Erythroblast (primary cell): Measurements from ENCODE around the gene GPC5.

Experiments
- DNase-seq, 2 experiments: peaks; one replicate each; lab custom pipeline; 2025; lab: John Stamatoyannopoulos, UW
- GATA1 ChIP-seq: IDR thresholded peaks from 2 replicates; pipeline ENCODE4 v1.6.1; 2011; ENCODE audit warnings: low read depth, mild to moderate bottlenecking, control low read depth, low read length, moderate library complexity
- POLR2A ChIP-seq: IDR thresholded peaks from 2 replicates; pipeline ENCODE4 v1.6.1; 2011; ENCODE audit warnings: mild to moderate bottlenecking, low read length

Gene GPC5

GRCh38 chr13:91802957-91803356 is 404.5 kb downstream of the GPC5 start:
- TF ChIP-seq GATA1 (no peak), POLR2A (no peak)

GRCh38 chr13:91804724-91805123 is 406.3 kb downstream of the GPC5 start:
- no peak for TF ChIP-seq POLR2A
- no peak for TF ChIP-seq GATA1
- no peak for DNase-seq

More at GRCh38 chr13:91802957-91803356, 404.5 kb downstream of the GPC5 start:
- no peak for DNase-seq

GRCh38 chr13:91805605-91806004 is 407.2 kb downstream of the GPC5 start:
- no peak for DNase-seq
- TF ChIP-seq GATA1 = no peak
- no peak for TF ChIP-seq POLR2A

GRCh38 chr13:91809161-91809560 is 410.7 kb downstream of the GPC5 start:
- TF ChIP-seq GATA1 = no peak
- TF ChIP-seq POLR2A = no peak
- DNase-seq = no peak

- TF ChIP-seq POLR2A = no peak
- TF ChIP-seq GATA1 = no peak
- no peak for DNase-seq
Measured at GRCh38 chr13:91813253-91813652, 414.8 kb downstream of the GPC5 start.

GRCh38 chr13:91816263-91816807 is 417.9 kb downstream of the GPC5 start:
- no peak for DNase-seq
- TF ChIP-seq GATA1 (no peak), POLR2A (no peak)

- no peak for TF ChIP-seq GATA1
- TF ChIP-seq POLR2A = no peak
- DNase-seq = no peak
Measured at GRCh38 chr13:91817250-91817649, 418.8 kb downstream of the GPC5 start.

GRCh38 chr13:91824416-91824815 is 426.0 kb downstream of the GPC5 start:
- TF ChIP-seq GATA1 = no peak
- TF ChIP-seq POLR2A = no peak
- DNase-seq = no peak

- TF ChIP-seq GATA1 (no peak), POLR2A (no peak)
- no peak for DNase-seq
Measured at GRCh38 chr13:91825516-91825915, 427.1 kb downstream of the GPC5 start.

GRCh38 chr13:91836553-91836952 is 438.1 kb downstream of the GPC5 start:
- no peak for DNase-seq
- no peak for TF ChIP-seq POLR2A

- no peak for DNase-seq
- TF ChIP-seq GATA1 (no peak), POLR2A (no peak)
Measured at GRCh38 chr13:91845612-91846011, 447.2 kb downstream of the GPC5 start.

- no peak for DNase-seq
- TF ChIP-seq POLR2A = no peak
- no peak for TF ChIP-seq GATA1
Measured at GRCh38 chr13:91863699-91864098, 465.3 kb downstream of the GPC5 start.

GRCh38 chr13:91868351-91868750 is 469.9 kb downstream of the GPC5 start:
- no peak for DNase-seq
- TF ChIP-seq GATA1 (no peak), POLR2A (no peak)

GRCh38 chr13:91878491-91878890 is 480.1 kb downstream of the GPC5 start:
- DNase-seq = no peak
- TF ChIP-seq POLR2A (no peak), GATA1 (no peak)

GRCh38 chr13:91879360-91879759 is 480.9 kb downstream of the GPC5 start:
- TF ChIP-seq GATA1 = no peak
- TF ChIP-seq POLR2A = no peak
- DNase-seq = no peak
